Trophoblast cell (in vitro differentiated cells and primary cell): Measurements from ENCODE around the gene MED12L.

Experiments used
- DNase-seq, 2 donors: peaks; one replicate each; pipeline ENCODE4 v3.0.0-alpha.2; 2016
- H2AFZ ChIP-seq: 2 replicates; pipeline ENCODE4 v1.6.1; 2013; ENCODE audit warnings: low read length, moderate library complexity, mild to moderate bottlenecking; ENCODE audit not compliant: insufficient read depth, poor library complexity
- H2AK5ac ChIP-seq: 2 replicates; pipeline ENCODE4 v1.6.1; 2013; ENCODE audit warnings: mild to moderate bottlenecking, low read length
- H2BK120ac ChIP-seq: 2 replicates; pipeline ENCODE4 v1.6.1; 2013; ENCODE audit warnings: low read length, mild to moderate bottlenecking, moderate library complexity; ENCODE audit not compliant: insufficient read depth, poor library complexity
- H2BK12ac ChIP-seq: 2 replicates; pipeline ENCODE4 v1.6.1; 2013; ENCODE audit warnings: mild to moderate bottlenecking, low read length, moderate library complexity
- H2BK5ac ChIP-seq: 2 replicates; pipeline ENCODE4 v1.6.1; 2013; ENCODE audit warnings: low read length, low read depth, moderate library complexity, mild to moderate bottlenecking; ENCODE audit not compliant: poor library complexity
- H3K14ac ChIP-seq: 2 replicates; pipeline ENCODE4 v1.6.1; 2013; ENCODE audit warnings: mild to moderate bottlenecking, low read length
- H3K18ac ChIP-seq: 2 replicates; pipeline ENCODE4 v1.6.1; 2013; ENCODE audit warnings: mild to moderate bottlenecking, low read length
- H3K23ac ChIP-seq: 2 replicates; pipeline ENCODE4 v1.6.1; 2013; ENCODE audit warnings: low read length
- H3K27ac ChIP-seq: 2 replicates; pipeline ENCODE4 v1.5.1; 2013; ENCODE audit warnings: low read depth, mild to moderate bottlenecking, inconsistent platforms, low read length, moderate library complexity
- H3K27me3 ChIP-seq: 2 replicates; pipeline ENCODE4 v1.6.1; 2013; ENCODE audit warnings: inconsistent platforms, mild to moderate bottlenecking, low read length, moderate library complexity; ENCODE audit not compliant: insufficient read depth
- H3K36me3 ChIP-seq, 2 experiments: 1 replicate in 1 of 2; 2 replicates in 1 of 2; pipeline ENCODE4 v1.6.1; 2013; ENCODE audit warnings: low read length in 2 of 2, mild to moderate bottlenecking in 2 of 2, moderate library complexity in 1 of 2; ENCODE audit not compliant: insufficient read depth in 2 of 2, control insufficient read depth in 1 of 2
- H3K4ac ChIP-seq: 2 replicates; pipeline ENCODE4 v1.6.1; 2013; ENCODE audit warnings: low read depth, mild to moderate bottlenecking, low read length, moderate library complexity
- H3K4me1 ChIP-seq, 2 experiments: 1 replicate in 1 of 2; 2 replicates in 1 of 2; pipeline ENCODE4 v1.6.1; 2013; ENCODE audit warnings: low read length in 2 of 2, mild to moderate bottlenecking in 2 of 2, moderate library complexity in 1 of 2; ENCODE audit not compliant: insufficient read depth in 2 of 2, control insufficient read depth in 1 of 2
- H3K4me2 ChIP-seq: 2 replicates; pipeline ENCODE4 v1.6.1; 2013; ENCODE audit warnings: inconsistent platforms, mild to moderate bottlenecking, low read length, moderate library complexity
- H3K4me3 ChIP-seq: 2 replicates; pipeline ENCODE4 v1.5.1; 2013; ENCODE audit warnings: mild to moderate bottlenecking, low read depth, low read length, inconsistent platforms
- H3K79me1 ChIP-seq: one replicate; pipeline ENCODE4 v1.6.1; 2013; ENCODE audit warnings: low read length
- H3K79me2 ChIP-seq: 2 replicates; pipeline ENCODE4 v1.6.1; 2013; ENCODE audit warnings: low read length, mild to moderate bottlenecking; ENCODE audit not compliant: control insufficient read depth, insufficient read depth, poor library complexity
- H3K9ac ChIP-seq: 2 replicates; pipeline ENCODE4 v1.6.1; 2013; ENCODE audit warnings: mild to moderate bottlenecking, low read length
- H3K9me3 ChIP-seq: 2 replicates; pipeline ENCODE4 v1.6.1; 2013; ENCODE audit warnings: low read depth, mild to moderate bottlenecking, control low read depth, inconsistent platforms, low read length; ENCODE audit not compliant: insufficient read depth
- H4K12ac ChIP-seq: 2 replicates; pipeline ENCODE4 v1.6.1; 2013; ENCODE audit warnings: low read depth, mild to moderate bottlenecking, low read length, moderate library complexity
- H4K8ac ChIP-seq: 2 replicates; pipeline ENCODE4 v1.6.1; 2013; ENCODE audit warnings: low read depth, mild to moderate bottlenecking, low read length, moderate library complexity
- H4K91ac ChIP-seq: one replicate; pipeline ENCODE4 v1.6.1; 2013; ENCODE audit warnings: low read depth, mild to moderate bottlenecking, low read length, moderate library complexity
- WGBS: extraction: QIAGEN DNeasy Blood & Tissue Kit; methylation state at CpG from one replicate; pipeline ENCODE4 v1.1.7; 2013; ENCODE audit warnings: missing lambda C conversion rate; ENCODE audit not compliant: insufficient read length, insufficient coverage; ENCODE audit errors: extremely low coverage; 5-methylcytosine and 5-hydroxymethylcytosine counted together

The MED12L gene

GRCh38 chr3:151117047-151117446 is 31.6 kb downstream of the MED12L start:
- Histone ChIP-seq H3K27ac (no peak overlapping the region), H2AFZ (no peak overlapping the region), H3K9ac (no peak overlapping the region), H3K18ac (no peak overlapping the region), H3K9me3 (no peaks in the 10 kb centered on the region), H2AK5ac (no peak overlapping the region), H2BK5ac (no peak overlapping the region), H3K4ac (no peak overlapping the region), H2BK120ac (no peak overlapping the region), H2BK12ac (no peak overlapping the region), H3K4me2 (no peak overlapping the region), H3K27me3 (no peaks in the 10 kb centered on the region), H3K4me3 (no peak overlapping the region), H4K91ac (no peak overlapping the region), H4K8ac (no peak overlapping the region), H3K79me1 (no peaks in the 10 kb centered on the region), H3K14ac (no peak overlapping the region), H3K36me3 (peaks cover 0 to 3% of the 10 kb centered on the region in 2 experiments), H3K79me2 (peaks cover 12% of the 10 kb centered on the region), H3K23ac (no peak overlapping the region), H4K12ac (no peak overlapping the region), H3K4me1 (peaks cover 0 to 7% of the 10 kb centered on the region in 2 experiments)
- WGBS: no CpG with 5 or more reads among the region's 4 CpGs
- no peak for DNase-seq

- H3K9me3 ChIP-seq: no peaks in the 10 kb centered on the region
- no peak overlapping the region for H3K4me2 ChIP-seq
- H3K4me3 ChIP-seq: no peak overlapping the region
- WGBS: no CpG with 5 or more reads among the region's 2 CpGs
- no peak for DNase-seq
- H3K27me3 ChIP-seq: no peaks in the 10 kb centered on the region
- H2AFZ ChIP-seq: no peak overlapping the region
- H4K91ac ChIP-seq: no peak overlapping the region
- no peak overlapping the region for H3K27ac ChIP-seq
- no peak overlapping the region for H4K8ac ChIP-seq
- no peak overlapping the region for H3K14ac ChIP-seq
- no peak overlapping the region for H3K23ac ChIP-seq
- no peaks in the 10 kb centered on the region for H3K4me1 ChIP-seq
- H2BK12ac ChIP-seq: no peak overlapping the region
- H4K12ac ChIP-seq: no peak overlapping the region
- no peak overlapping the region for H2BK120ac ChIP-seq
- no peak overlapping the region for H3K18ac ChIP-seq
- no peak overlapping the region for H3K4ac ChIP-seq
- peaks cover 0 to 3% of the 10 kb centered on the region in 2 experiments for H3K36me3 ChIP-seq
- no peak overlapping the region for H2BK5ac ChIP-seq
- H3K79me2 ChIP-seq: peaks cover 7% of the 10 kb centered on the region
- no peak overlapping the region for H2AK5ac ChIP-seq
- no peaks in the 10 kb centered on the region for H3K79me1 ChIP-seq
- H3K9ac ChIP-seq: no peak overlapping the region
Observed at GRCh38 chr3:151119188-151119587, 33.7 kb downstream of the MED12L start.

GRCh38 chr3:151120409-151120808 is 34.9 kb downstream of the MED12L start:
- H3K4me2 ChIP-seq: no peak overlapping the region
- no peak overlapping the region for H4K8ac ChIP-seq
- H3K4me1 ChIP-seq: peaks cover 2 to 4% of the 10 kb centered on the region in 2 experiments
- no peak overlapping the region for H3K14ac ChIP-seq
- H3K79me1 ChIP-seq: no peaks in the 10 kb centered on the region
- no peak overlapping the region for H3K4ac ChIP-seq
- no peak overlapping the region for H3K4me3 ChIP-seq
- no peak overlapping the region for H2BK5ac ChIP-seq
- H2BK12ac ChIP-seq: no peak overlapping the region
- H3K18ac ChIP-seq: no peak overlapping the region
- no peak for DNase-seq
- H4K91ac ChIP-seq: no peak overlapping the region
- no peak overlapping the region for H4K12ac ChIP-seq
- H2AFZ ChIP-seq: no peak overlapping the region
- H3K9me3 ChIP-seq: no peaks in the 10 kb centered on the region
- H3K27me3 ChIP-seq: no peaks in the 10 kb centered on the region
- H3K79me2 ChIP-seq: peaks cover 2% of the 10 kb centered on the region
- no peak overlapping the region for H2BK120ac ChIP-seq
- H3K23ac ChIP-seq: no peak overlapping the region
- H3K36me3 ChIP-seq: peaks cover 0 to 3% of the 10 kb centered on the region in 2 experiments
- H3K27ac ChIP-seq: no peak overlapping the region
- no CpG with 5 or more reads among the region's 2 CpGs for WGBS
- H3K9ac ChIP-seq: no peak overlapping the region
- H2AK5ac ChIP-seq: no peak overlapping the region

GRCh38 chr3:151121016-151121415 is 35.6 kb downstream of the MED12L start:
- Histone ChIP-seq H3K27ac (no peak overlapping the region), H2AFZ (no peak overlapping the region), H3K27me3 (no peaks in the 10 kb centered on the region), H2BK12ac (no peak overlapping the region), H2AK5ac (no peak overlapping the region), H3K79me2 (peaks cover 2% of the 10 kb centered on the region), H2BK120ac (no peak overlapping the region), H3K9ac (no peak overlapping the region), H3K14ac (no peak overlapping the region), H3K9me3 (no peaks in the 10 kb centered on the region), H3K4me3 (no peak overlapping the region), H4K12ac (no peak overlapping the region), H3K18ac (no peak overlapping the region), H4K8ac (no peak overlapping the region), H3K4me1 (peaks cover 2 to 6% of the 10 kb centered on the region in 2 experiments), H2BK5ac (no peak overlapping the region), H3K23ac (no peak overlapping the region), H3K4ac (no peak overlapping the region), H3K4me2 (no peak overlapping the region), H4K91ac (no peak overlapping the region), H3K36me3 (peaks cover 0 to 4% of the 10 kb centered on the region in 2 experiments), H3K79me1 (no peaks in the 10 kb centered on the region)
- WGBS: no CpG with 5 or more reads among the region's 2 CpGs
- DNase-seq: no peak
